Glomerular visceral epithelial cell (primary cell): ENCODE results near the gene CDC25B.

ENCODE experiments used
- DNase-seq: peaks from one replicate; pipeline ENCODE4 v3.0.0-alpha.2; 2016; ENCODE audit errors: extremely low spot score

The CDC25B gene

GRCh38 chr20:3803289-3803688, 7.2 kb downstream of the CDC25B start:
- no peak for DNase-seq

GRCh38 chr20:3803854-3804253, 7.7 kb downstream of the CDC25B start:
- DNase-seq: no peak

- DNase-seq: no peak
Measured at GRCh38 chr20:3804254-3804751, 8.2 kb downstream of the CDC25B start.

GRCh38 chr20:3804781-3805180, 8.7 kb downstream of the CDC25B start:
- DNase-seq: no peak

GRCh38 chr20:3808544-3808943, 12.4 kb downstream of the CDC25B start:
- DNase-seq: no peak

- peak; percentile 100 for DNase-seq
Measured at GRCh38 chr20:3811467-3812258, 15.6 kb downstream of the CDC25B start.

- no peak for DNase-seq
Measured at GRCh38 chr20:3812259-3812681, 16.2 kb downstream of the CDC25B start.

- no peak for DNase-seq
Measured at GRCh38 chr20:3812975-3813847, 17.1 kb downstream of the CDC25B start.

GRCh38 chr20:3813848-3814581, 17.9 kb downstream of the CDC25B start:
- no peak for DNase-seq

GRCh38 chr20:3814928-3815495, 18.9 kb downstream of the CDC25B start:
- no peak for DNase-seq

- no peak for DNase-seq
Measured at GRCh38 chr20:3815703-3816315, 19.7 kb downstream of the CDC25B start.

GRCh38 chr20:3818155-3819151, 22.3 kb downstream of the CDC25B start:
- DNase-seq: peak; percentile 88

GRCh38 chr20:3819411-3820047, 23.4 kb downstream of the CDC25B start:
- DNase-seq: no peak

GRCh38 chr20:3820048-3820900, 24.2 kb downstream of the CDC25B start, which contains the start of gene AP5S1:
TSS of gene AP5S1 (plus strand) at chr20:3820547. CDS start at chr20:3822118, 1,571 bp downstream.
- DNase-seq: peak; percentile 96

- DNase-seq: no peak
Measured at GRCh38 chr20:3820901-3821727, 25.0 kb downstream of the CDC25B start.

GRCh38 chr20:3821996-3822395, 25.9 kb downstream of the CDC25B start:
- DNase-seq: no peak

GRCh38 chr20:3823881-3824280, 27.8 kb downstream of the CDC25B start:
- DNase-seq: no peak
